GM12872 (cell line): ENCODE measurements around the gene ZNF71.

Experiments used
- TF ChIP-seq, protein P1 (sequence below): IDR thresholded peaks from 3 replicates; pipeline ENCODE4 v1.5.1; 2011; ENCODE audit warnings: low read depth, mild to moderate bottlenecking, low read length, moderate library complexity; ENCODE audit not compliant: insufficient read depth

Gene ZNF71

DNA sequence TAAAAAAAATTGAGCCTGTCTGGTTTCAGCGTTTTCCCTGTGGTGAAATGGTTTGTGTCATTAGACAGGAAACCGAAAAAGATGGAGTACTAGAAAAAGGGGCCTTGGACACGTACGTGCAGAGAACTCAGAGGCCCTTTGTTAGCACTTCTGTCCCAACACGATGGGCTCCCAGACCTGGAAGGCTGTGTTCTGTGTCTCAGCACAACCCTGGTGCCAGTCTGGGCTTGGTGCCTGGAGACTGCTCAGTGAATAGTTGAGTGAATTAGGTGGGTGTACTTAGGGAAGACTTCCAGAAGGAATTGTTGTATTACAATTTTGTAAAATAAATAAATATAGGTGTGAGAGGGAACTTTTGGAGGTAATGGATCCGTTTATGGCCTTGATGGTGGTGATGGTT is 8.7 kb downstream of the ZNF71 start:
- TF ChIP-seq, protein P1, sequence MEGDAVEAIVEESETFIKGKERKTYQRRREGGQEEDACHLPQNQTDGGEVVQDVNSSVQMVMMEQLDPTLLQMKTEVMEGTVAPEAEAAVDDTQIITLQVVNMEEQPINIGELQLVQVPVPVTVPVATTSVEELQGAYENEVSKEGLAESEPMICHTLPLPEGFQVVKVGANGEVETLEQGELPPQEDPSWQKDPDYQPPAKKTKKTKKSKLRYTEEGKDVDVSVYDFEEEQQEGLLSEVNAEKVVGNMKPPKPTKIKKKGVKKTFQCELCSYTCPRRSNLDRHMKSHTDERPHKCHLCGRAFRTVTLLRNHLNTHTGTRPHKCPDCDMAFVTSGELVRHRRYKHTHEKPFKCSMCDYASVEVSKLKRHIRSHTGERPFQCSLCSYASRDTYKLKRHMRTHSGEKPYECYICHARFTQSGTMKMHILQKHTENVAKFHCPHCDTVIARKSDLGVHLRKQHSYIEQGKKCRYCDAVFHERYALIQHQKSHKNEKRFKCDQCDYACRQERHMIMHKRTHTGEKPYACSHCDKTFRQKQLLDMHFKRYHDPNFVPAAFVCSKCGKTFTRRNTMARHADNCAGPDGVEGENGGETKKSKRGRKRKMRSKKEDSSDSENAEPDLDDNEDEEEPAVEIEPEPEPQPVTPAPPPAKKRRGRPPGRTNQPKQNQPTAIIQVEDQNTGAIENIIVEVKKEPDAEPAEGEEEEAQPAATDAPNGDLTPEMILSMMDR, result no peak

DNA sequence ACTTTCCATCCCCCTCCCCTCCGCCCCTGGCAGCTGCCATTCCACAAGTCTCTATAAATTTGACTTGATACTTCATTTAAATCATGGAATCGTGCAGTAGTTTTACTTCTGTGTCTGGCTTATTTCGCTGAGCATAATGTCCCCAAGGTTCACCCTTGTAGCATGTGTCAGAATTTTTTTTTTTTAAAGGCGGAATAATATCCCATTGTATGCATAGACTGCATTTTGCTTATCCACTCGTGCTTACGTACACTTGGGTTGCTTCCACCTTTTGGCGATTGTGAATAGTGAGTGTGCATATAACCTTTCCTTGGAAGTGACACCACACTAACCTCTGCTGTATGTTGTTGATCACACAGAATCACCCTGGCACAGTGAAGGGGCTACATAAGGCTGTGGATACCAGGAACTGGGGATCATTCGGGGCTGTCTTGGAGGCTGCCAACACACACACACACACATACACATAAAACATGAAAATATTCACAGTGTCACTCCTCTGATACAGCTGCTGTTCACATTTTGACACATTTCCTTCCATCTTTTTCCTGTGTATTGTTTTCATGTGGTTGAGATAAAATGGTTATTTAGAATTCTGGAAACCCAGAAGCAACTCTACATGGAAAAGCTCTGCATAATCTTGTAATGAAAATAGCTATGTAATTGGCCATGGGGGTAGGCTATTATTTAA is 13.3 kb downstream of the ZNF71 start:
- TF ChIP-seq, protein P1, result no peak

DNA sequence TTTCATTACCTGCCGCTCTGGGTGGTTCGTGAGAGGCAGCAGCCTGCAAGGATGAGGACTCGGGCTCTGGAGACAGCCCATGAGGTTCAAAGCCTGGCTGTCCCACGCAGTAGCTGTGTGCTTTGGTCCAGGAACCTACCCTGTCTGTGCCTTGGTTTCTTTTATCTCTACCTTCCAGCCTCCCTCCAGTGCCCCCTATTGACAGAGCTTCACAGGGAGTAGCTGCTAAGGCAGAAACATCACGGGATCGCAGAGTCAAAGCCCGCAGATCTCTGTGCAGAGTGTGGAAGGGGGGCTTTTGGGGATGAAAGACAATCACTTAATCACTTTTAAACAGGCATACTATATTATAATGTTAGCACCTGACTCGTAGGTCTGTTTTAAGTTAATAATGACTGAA is 16.2 kb downstream of the ZNF71 start:
- TF ChIP-seq, protein P1, result no peak

DNA sequence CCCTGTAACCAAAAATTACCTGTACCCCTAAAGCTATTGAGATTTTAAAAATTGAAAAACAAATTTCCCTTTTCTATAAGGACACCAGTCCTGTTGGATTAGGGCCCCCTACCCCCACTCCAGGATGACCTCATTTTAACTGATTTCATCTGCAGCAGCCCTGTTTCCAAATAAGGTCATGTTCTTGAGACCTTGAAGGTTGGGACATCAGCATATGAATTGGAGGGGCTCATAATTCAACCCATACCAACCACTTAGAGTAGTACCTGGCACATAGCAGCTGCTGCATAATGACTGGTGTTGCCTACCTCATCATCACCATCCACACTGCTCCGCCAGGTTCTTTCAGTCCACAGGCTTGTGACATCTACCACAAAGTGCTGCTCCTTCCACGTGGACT is 17.6 kb downstream of the ZNF71 start:
- TF ChIP-seq, protein P1, result no peak

DNA sequence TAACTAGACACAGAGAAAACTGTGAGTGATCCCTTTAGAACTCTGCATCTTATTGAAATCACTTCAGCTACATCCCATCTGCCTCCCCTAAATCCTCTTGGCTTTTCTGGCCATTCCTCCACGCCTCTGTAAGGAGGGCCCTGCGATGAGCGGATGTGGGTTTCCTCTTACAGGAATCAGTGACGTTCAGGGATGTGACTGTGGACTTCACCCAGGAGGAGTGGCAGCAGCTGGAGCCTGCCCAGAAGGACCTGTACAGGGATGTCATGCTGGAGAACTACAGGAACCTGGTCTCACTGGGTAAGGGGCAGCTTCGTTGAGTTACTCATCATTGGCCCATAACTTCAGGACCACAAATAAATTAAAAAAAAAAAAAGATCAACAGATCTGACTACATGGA is 18.5 kb downstream of the ZNF71 start:
- TF ChIP-seq, protein P1, result no peak

DNA sequence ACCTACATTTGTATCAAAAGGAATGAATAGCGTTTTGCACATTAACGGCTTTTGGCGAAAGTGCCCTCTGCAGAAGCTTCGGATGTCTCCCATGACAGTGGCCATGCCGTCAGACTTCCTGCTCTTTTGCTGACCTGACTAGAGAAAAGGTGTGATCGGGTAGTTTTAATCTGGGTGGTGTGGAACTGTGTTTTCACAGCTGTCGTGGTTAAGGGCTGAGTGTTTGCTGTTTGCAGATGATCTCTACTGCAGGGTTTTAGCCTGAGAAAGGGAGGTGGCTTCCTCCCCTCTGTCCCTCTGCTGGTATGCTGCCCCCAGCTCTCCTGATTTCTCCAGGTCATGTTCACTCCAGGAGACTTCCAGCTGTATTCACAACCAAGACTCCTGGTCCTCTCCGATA is 22.4 kb downstream of the ZNF71 start:
- TF ChIP-seq, protein P1, result no peak

DNA sequence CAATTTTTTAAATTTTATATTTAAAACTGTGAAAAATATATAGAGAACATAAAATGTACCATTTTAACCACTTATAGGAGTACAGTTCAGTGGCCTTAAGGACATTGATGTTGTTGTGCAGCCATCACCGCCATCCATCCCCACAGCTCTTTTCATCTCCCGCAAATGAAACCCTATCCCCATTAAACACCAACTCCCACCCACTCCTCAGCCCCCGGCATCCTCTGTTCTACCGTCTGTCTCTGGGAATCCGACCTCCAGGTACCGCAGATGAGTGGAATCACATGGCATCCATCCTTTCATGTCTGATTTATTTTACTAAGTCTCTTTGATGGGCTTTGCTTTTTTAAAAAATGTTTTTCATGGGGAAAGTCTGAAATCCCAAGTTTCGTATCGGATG is 24.0 kb downstream of the ZNF71 start:
- TF ChIP-seq, protein P1, result no peak
